Stomach smooth muscle (tissue), 2 donors: ENCODE results near the gene PPFIA2.

Source experiments
- H3K27ac ChIP-seq: one replicate; pipeline ENCODE4 v1.7.0; 2013; ENCODE audit warnings: mild to moderate bottlenecking, low read length, inconsistent platforms
- H3K27me3 ChIP-seq, 2 donors: one replicate each; pipeline ENCODE4 v1.7.0; 2013; ENCODE audit warnings: low read length in 2 of 2; ENCODE audit not compliant: insufficient read depth in 2 of 2, control insufficient read depth in 1 of 2
- H3K36me3 ChIP-seq, 2 donors: one replicate each; pipeline ENCODE4 v1.7.0; 2013; ENCODE audit warnings: low read length in 2 of 2; ENCODE audit not compliant: control insufficient read depth in 2 of 2, insufficient read depth in 2 of 2
- H3K4me1 ChIP-seq: one replicate; pipeline ENCODE4 v1.7.0; 2013; ENCODE audit warnings: low read length; ENCODE audit not compliant: control insufficient read depth, insufficient read depth
- H3K4me3 ChIP-seq, 2 donors: one replicate each; pipeline ENCODE4 v1.7.0; 2013; ENCODE audit warnings: low read length in 2 of 2
- H3K9ac ChIP-seq, 2 donors: one replicate each; pipeline ENCODE4 v1.7.0; 2013; ENCODE audit warnings: low read length in 2 of 2, mild to moderate bottlenecking in 1 of 2
- H3K9me3 ChIP-seq, 2 donors: one replicate each; pipeline ENCODE4 v1.7.0; 2013; ENCODE audit warnings: low read length in 2 of 2; ENCODE audit not compliant: control insufficient read depth in 2 of 2
- donor health status: healthy.
- donor health status: Pancreatic carcinoma.

PPFIA2 gene

DNA sequence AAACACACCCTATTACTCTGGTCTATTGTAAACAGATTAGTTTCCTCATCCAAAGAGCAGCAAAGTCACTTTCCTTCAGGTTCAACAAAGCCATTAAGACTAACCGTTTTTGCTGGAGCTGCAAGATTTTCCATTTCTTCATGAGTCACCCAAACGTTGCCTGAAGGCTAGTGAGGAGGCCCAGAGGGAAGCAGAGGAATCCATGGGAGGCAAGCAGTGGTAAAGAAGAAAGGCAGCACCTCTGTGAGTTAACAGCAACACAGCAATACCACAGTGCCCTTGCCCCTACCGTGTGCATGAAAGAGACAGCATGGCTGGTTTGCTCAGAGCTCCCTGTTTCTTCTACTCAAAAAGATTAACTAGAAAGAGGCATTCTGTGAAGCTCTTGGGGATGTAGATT is 475.0 kb downstream of the PPFIA2 start:
- no peaks in the 10 kb centered on the region for H3K9me3 ChIP-seq
- no peak overlapping the region for H3K4me3 ChIP-seq
- H3K27me3 ChIP-seq, result no peaks in the 10 kb centered on the region
- no peak overlapping the region for H3K9ac ChIP-seq
- no peaks in the 10 kb centered on the region for H3K36me3 ChIP-seq
- no peak overlapping the region for H3K27ac ChIP-seq
- no peaks in the 10 kb centered on the region for H3K4me1 ChIP-seq

DNA sequence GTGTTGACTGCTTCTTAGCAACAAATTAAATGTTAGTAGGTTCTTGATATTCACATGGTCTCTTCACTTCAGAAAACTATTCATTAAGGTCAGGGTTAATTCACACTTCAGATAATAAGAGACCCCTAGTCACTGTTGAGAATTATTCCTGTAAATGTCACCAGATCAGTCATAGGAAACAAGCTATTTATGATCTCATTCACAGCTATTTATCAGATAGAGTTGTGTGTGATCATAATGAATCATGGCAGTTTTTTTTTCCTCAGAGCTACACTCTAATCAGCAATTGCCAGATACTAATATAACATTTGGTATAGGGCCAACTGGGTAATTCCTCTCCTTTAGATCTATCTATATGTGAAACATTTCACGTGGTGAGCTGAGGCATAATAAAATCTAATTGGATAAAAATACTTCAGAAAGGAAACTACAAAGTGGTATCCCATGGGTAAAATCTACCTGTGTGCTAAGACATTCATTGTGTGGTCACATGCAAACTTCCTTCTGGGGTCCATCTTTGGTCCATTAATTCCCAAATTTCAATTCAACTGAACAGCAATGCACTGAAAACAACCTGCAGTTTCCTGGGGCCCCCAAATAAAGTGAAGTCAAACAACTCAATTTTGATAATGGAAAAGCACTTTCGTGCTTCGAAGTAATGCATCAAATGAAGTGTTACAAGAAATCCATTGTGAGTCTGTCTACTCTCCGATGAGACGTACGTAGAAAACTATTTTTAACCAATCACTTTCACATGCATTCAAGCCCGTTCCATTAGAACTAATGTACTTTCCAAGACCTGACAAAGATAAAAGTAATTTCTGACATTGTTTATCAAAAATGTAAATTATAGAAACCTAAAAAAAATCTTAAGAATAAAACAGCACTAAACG is 484.3 kb downstream of the PPFIA2 start:
- no peak overlapping the region for H3K4me3 ChIP-seq

DNA sequence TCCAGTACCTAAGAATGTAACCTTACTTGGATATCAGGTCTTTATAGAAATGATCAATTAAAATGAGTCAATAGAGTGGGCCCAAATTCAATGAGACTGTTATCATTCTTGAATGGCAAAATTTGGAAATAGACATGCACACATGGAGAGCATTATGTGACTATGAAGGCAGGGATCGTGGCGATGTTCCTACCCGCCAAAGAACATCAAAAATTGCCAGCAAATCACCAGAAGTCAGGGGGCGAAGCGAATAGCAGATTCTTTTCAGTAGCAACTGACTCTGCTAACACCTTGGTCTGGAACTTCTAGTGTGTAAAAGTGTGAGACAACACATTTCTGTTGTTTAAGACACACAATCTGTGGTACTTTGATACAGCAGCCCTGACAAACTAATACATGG is 488.8 kb downstream of the PPFIA2 start:
- H3K9me3 ChIP-seq, result no peaks in the 10 kb centered on the region
- no peaks in the 10 kb centered on the region for H3K36me3 ChIP-seq
- H3K9ac ChIP-seq, result no peak overlapping the region
- no peak overlapping the region for H3K4me3 ChIP-seq
- no peak overlapping the region for H3K27ac ChIP-seq
- H3K27me3 ChIP-seq, result no peaks in the 10 kb centered on the region
- H3K4me1 ChIP-seq, result no peaks in the 10 kb centered on the region

More for the DNA sequence above, 484.3 kb downstream of the PPFIA2 start:
- H3K9me3 ChIP-seq, result no peaks in the 10 kb centered on the region
- no peaks in the 10 kb centered on the region for H3K4me1 ChIP-seq
- no peak overlapping the region for H3K27ac ChIP-seq
- H3K9ac ChIP-seq, result no peak overlapping the region
- H3K36me3 ChIP-seq, result no peaks in the 10 kb centered on the region
- no peaks in the 10 kb centered on the region for H3K27me3 ChIP-seq

DNA sequence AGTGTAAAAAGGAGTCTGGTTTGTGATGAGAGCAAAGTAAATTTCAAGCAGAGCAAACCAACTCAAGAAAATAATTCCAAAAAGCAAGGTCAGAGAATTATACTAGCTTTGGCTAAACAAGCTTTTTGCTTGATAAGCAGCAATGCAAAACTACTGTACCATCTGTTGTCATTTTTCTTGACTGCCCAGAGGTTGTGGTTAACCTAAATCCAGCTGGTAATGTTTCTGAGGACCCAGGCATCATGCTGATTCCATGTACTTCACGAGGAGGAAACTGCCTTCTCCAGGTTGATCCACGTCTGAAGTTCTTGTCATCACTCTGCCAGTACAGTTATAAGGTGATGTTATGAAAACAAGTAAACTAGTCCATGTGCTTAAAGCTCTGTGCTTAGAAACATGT is 496.1 kb downstream of the PPFIA2 start:
- Histone ChIP-seq H3K9ac (no peak overlapping the region), H3K27me3 (no peaks in the 10 kb centered on the region), H3K9me3 (no peaks in the 10 kb centered on the region), H3K4me1 (no peaks in the 10 kb centered on the region), H3K36me3 (no peaks in the 10 kb centered on the region), H3K4me3 (no peak overlapping the region), H3K27ac (no peak overlapping the region)

DNA sequence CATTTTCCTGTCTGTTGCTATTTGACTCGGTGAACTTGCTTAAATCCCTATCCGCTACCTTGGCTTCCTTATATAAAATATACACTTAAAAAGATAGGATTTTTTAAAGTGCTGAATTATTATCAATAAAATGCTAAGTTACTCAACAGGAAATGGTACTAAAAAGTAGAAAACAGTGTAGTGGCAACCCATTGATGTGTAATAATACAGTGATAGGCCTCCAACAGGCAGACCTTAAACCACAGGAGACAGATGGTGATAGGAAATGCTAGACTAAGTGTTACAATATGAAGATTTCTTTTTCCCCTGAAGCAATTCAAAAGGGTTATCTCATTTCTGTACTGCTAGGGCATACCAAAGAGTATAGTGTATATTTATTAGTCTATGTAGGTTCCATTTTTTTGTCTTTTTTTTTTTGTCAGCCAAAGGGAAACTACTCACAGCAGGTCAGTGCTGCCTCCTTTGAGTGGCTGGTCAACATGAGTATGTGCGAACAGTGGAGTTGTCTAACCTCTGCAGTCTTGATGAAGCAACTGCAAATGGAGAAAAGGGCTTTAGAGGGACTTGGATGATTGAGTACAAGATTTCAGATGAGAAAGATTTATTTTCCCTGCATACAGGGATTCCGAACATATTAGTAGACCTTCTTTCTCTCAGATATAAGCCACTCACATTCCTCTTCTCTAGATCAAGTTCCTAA is 497.5 kb downstream of the PPFIA2 start:
- H3K36me3 ChIP-seq, result no peaks in the 10 kb centered on the region
- no peaks in the 10 kb centered on the region for H3K9me3 ChIP-seq
- H3K4me1 ChIP-seq, result no peaks in the 10 kb centered on the region
- H3K9ac ChIP-seq, result no peak overlapping the region
- H3K27me3 ChIP-seq, result no peaks in the 10 kb centered on the region
- H3K27ac ChIP-seq, result no peak overlapping the region
- no peak overlapping the region for H3K4me3 ChIP-seq

DNA sequence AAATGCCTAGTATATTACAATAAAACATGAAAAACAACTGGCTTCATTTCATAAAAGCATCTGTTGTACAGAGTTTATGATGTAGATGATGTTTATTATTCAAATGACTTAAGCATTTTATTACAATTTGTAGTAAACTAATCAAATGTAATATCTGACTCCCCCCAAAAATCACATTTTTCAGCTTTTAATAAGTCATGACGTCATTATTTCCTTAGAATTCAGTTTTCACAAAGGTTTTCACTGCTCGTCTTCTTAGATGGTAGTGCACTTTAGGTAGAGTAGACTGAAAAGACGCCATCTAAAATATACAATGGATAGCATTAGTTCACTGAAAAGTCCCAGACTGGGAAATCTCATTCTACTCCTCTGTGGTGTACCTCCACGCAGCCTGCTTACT is 499.8 kb downstream of the PPFIA2 start:
- H3K27me3 ChIP-seq, result no peaks in the 10 kb centered on the region
- no peaks in the 10 kb centered on the region for H3K36me3 ChIP-seq
- no peak overlapping the region for H3K9ac ChIP-seq
- H3K4me3 ChIP-seq, result no peak overlapping the region
- H3K9me3 ChIP-seq, result no peaks in the 10 kb centered on the region
- H3K27ac ChIP-seq, result no peak overlapping the region
- no peaks in the 10 kb centered on the region for H3K4me1 ChIP-seq

DNA sequence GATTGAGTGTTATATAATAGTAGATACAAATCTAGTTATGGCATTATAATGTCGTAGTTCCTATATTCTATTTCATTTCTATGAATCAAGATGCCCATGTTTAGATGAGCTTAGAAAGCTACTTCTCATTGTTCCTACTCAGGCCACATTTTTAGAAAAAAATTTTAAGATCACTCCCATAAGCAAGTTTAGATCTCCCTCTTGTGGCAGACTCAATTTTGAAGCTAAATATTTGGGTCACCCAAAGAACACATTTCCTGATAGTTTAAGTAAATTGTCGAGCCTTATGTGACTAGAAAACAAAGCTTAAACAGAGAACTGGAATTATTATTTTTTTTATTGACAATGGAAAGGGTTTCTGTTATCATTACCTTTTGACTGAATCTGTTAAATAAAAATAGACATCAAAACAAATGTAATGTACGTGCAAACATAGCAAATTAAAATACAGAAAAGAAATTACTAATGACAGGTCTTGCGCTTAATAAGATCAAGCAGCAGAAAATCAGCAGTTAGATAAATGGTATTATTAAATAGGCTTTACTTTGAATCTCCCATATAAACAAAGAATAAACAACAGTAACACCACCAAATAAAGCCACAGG is 501.1 kb downstream of the PPFIA2 start:
- H3K27ac ChIP-seq, result no peak overlapping the region
- no peaks in the 10 kb centered on the region for H3K36me3 ChIP-seq
- no peaks in the 10 kb centered on the region for H3K9me3 ChIP-seq
- no peak overlapping the region for H3K9ac ChIP-seq
- H3K4me3 ChIP-seq, result no peak overlapping the region
- H3K27me3 ChIP-seq, result no peaks in the 10 kb centered on the region
- H3K4me1 ChIP-seq, result no peaks in the 10 kb centered on the region

DNA sequence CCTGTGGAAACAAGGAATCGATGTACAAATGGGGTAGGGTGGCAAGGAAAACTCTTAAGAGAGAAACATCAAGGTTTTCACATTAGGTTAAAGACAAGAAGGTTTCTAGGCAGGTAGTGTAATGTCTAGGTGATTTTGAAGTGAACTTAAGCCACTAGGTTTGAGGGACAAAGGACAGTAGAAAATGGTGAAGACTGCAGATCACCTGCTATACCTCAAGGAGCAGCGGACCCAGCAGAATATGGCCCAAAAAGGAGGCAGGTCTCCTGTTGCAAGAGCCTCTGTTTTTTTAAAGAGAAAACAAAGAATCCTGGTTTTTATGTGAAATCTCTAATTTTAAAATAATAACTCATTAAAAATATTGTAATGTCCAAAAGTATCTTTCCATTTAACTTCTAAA is 503.2 kb downstream of the PPFIA2 start:
- no peaks in the 10 kb centered on the region for H3K36me3 ChIP-seq
- no peak overlapping the region for H3K4me3 ChIP-seq
- no peak overlapping the region for H3K9ac ChIP-seq
- H3K27ac ChIP-seq, result no peak overlapping the region
- no peaks in the 10 kb centered on the region for H3K27me3 ChIP-seq
- no peaks in the 10 kb centered on the region for H3K9me3 ChIP-seq
- no peaks in the 10 kb centered on the region for H3K4me1 ChIP-seq

DNA sequence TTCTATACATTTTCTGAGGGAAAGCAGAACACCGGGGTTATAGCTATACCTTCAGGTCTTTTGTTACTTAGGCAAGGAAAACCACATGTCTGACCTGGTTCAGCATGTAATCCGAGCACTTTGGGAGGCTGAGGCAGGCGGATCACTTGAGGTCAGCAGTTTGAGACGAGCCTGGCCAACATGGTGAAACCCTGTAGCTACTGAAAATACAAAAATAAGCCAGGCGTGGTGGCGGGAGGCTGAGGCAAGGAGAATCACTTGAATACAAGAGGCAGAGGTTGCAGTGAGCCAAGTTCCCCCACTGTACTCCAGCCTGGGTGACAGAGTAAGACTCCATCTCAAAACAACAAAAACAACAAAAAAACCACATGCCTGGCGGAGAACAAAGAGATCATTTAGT is 503.7 kb downstream of the PPFIA2 start:
- H3K27ac ChIP-seq, result no peak overlapping the region
- no peak overlapping the region for H3K9ac ChIP-seq

DNA sequence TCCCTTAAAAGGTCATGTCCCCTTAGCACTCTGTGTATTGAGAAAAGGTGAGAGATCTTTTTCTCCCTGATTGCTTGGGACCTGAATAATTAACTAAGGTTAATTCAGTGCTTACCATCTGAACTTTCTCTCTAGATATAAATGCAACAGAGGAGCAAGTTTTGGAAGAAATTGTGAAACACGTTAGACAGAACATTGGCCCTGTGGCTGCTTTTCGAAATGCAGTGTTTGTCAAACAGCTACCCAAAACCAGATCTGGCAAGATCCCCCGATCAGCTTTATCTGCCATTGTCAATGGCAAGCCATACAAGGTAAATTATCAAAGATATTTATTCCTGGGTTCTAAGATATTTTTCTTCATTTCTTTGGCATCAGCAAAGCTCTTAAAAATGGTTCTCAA is 505.8 kb downstream of the PPFIA2 start:
- no peaks in the 10 kb centered on the region for H3K27me3 ChIP-seq
- no peak overlapping the region for H3K9ac ChIP-seq
- H3K27ac ChIP-seq, result no peak overlapping the region
- no peak overlapping the region for H3K4me3 ChIP-seq
- H3K4me1 ChIP-seq, result no peaks in the 10 kb centered on the region
- no peaks in the 10 kb centered on the region for H3K36me3 ChIP-seq
- H3K9me3 ChIP-seq, result no peaks in the 10 kb centered on the region

More for the DNA sequence above, 503.7 kb downstream of the PPFIA2 start:
- Histone ChIP-seq H3K9me3 (no peaks in the 10 kb centered on the region), H3K4me1 (no peaks in the 10 kb centered on the region), H3K4me3 (no peak overlapping the region), H3K27me3 (no peaks in the 10 kb centered on the region), H3K36me3 (no peaks in the 10 kb centered on the region)
